ENCODE data around the gene PPP1R26. TPM values are rescaled to one million over a fixed set of nuclear protein-coding genes. Genes with fewer than 3 reads are reported as not detected.

PPP1R26 gene
- total and polyA plus RNA-seq, 2 of the 13 experiments (the other 11 are each of a cell fraction or from before 2014, with no cell fraction given) = 8.6 to 11.6 TPM

DNA sequence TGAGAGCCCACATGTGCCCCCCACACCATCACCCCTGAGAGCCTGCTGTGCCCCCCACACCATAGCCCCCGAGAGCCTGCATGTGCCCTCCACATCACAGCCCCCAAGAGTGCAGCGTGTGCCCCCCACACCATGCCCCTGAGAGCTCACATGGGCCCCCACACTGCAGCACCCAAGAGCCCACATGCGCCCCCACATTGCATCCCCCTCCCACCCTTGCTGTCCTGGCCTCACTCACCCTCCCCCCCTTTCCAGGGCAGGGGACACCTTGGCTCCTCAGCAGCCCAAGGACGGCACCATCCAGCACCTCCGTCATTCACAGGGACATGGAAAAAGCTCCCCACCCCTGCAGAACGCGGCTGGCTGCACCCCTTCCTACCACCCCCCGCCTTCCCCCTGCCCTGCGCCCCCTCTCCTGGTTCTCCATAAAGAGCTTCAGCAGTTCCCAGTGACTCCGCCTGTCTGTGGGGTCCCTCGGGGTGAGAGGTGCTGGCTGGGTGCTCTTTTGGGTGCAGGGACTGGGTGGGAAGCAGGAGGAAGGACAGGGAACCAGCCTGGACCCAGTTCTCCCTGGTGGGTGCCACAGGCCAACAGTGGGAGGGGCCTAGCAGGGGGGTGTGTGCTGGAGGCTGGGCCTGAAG is 46.6 kb downstream of the PPP1R26 start:
- H2AFZ ChIP-seq (ENCODE audit: low read length) = no peak overlapping the region
- H3K36me3 ChIP-seq (replicated peaks in 1 of 2; ENCODE audit: control insufficient read depth in 1 of 2, insufficient read depth in 2 of 2, low read length in 2 of 2) = no peaks in the 10 kb centered on the region
- no peaks in the 10 kb centered on the region for H3K79me2 ChIP-seq (ENCODE audit: insufficient read depth, low read length)
- intact Hi-C loops (cut with micrococcal nuclease; ENCODE audit: unreplicated experiment) (no loop called here), in situ Hi-C loops (cut with HindIII; ENCODE audit: extremely low pct_ligation_motif_present, low pct_unique_long_range_greater_than_20kb) (no loop called here)
- no peak overlapping the region for H3K27ac ChIP-seq (ENCODE audit: extremely low read length, insufficient read depth, low read length)
- POLR2A ChIA-PET = no interaction called here
- no peaks in the 10 kb centered on the region for H3K9me3 ChIP-seq (ENCODE audit: low read length)
- TF ChIP-seq ZNF234 (CRISPR knock-in tag; conservative IDR thresholded peaks at IDR 0.05) = no peak
- TF ChIP-seq SALL2 (CRISPR knock-in tag; IDR thresholded peaks at IDR 0.05) = no peak
- TF ChIP-seq ZNF547 (CRISPR knock-in tag; IDR thresholded peaks at IDR 0.05) = no peak
- TF ChIP-seq ZKSCAN1 (IDR thresholded peaks at IDR 0.05; ENCODE audit: low read length) = no peak
- TF ChIP-seq ZNF30 (CRISPR knock-in tag; IDR thresholded peaks at IDR 0.05) = no peak
- TF ChIP-seq MEF2D (CRISPR knock-in tag; IDR thresholded peaks at IDR 0.05) = no peak
- no peak for TF ChIP-seq CAMTA2 (CRISPR knock-in tag; IDR thresholded peaks at IDR 0.05; ENCODE audit: borderline replicate concordance)
- no peak for TF ChIP-seq CBX1 (IDR thresholded peaks at IDR 0.05; ENCODE audit: low read depth)
- TF ChIP-seq ZNF589 (CRISPR knock-in tag; conservative IDR thresholded peaks at IDR 0.05) = no peak
- TF ChIP-seq, protein P1, sequence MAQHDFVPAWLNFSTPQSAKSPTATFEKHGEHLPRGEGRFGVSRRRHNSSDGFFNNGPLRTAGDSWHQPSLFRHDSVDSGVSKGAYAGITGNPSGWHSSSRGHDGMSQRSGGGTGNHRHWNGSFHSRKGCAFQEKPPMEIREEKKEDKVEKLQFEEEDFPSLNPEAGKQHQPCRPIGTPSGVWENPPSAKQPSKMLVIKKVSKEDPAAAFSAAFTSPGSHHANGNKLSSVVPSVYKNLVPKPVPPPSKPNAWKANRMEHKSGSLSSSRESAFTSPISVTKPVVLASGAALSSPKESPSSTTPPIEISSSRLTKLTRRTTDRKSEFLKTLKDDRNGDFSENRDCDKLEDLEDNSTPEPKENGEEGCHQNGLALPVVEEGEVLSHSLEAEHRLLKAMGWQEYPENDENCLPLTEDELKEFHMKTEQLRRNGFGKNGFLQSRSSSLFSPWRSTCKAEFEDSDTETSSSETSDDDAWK (CRISPR knock-in tag; IDR thresholded peaks at IDR 0.05) = no peak
- no peak for TF ChIP-seq ZNF335 (CRISPR knock-in tag; IDR thresholded peaks at IDR 0.05)
- TF ChIP-seq ZNF556 (CRISPR knock-in tag; IDR thresholded peaks at IDR 0.05; ENCODE audit: borderline replicate concordance) = no peak
- no peak for TF ChIP-seq SIX4 (CRISPR knock-in tag; IDR thresholded peaks at IDR 0.05)
- TF ChIP-seq, protein P2, sequence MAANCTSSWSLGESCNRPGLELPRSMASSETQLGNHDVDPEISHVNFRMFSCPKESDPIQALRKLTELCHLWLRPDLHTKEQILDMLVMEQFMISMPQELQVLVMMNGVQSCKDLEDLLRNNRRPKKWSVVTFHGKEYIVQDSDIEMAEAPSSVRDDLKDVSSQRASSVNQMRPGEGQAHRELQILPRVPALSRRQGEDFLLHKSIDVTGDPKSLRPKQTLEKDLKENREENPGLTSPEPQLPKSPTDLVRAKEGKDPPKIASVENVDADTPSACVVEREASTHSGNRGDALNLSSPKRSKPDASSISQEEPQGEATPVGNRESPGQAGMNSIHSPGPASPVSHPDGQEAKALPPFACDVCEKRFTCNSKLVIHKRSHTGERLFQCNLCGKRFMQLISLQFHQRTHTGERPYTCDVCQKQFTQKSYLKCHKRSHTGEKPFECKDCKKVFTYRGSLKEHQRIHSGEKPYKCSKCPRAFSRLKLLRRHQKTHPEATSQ (CRISPR knock-in tag; IDR thresholded peaks at IDR 0.05; ENCODE audit: borderline replicate concordance) = no peak
- no peak for TF ChIP-seq ZFP82 (CRISPR knock-in tag; IDR thresholded peaks at IDR 0.05; ENCODE audit: borderline replicate concordance)
- TF ChIP-seq SKI (IDR thresholded peaks at IDR 0.05; ENCODE audit: partially characterized antibody) = no peak
- FAIRE-seq (no peak), ATAC-seq (no peak), DNase-seq (ENCODE audit: low spot score) (no peak)
- WGBS (ENCODE audit: low lambda C conversion rate) = 19% methylated on average over 5 of the region's 11 CpGs
- CTCF ChIA-PET (ENCODE audit: low intra/inter-chr PET ratio, low total read pairs) = no interaction called here
- peaks cover 6 to 54% of the 10 kb centered on the region in 2 experiments for H3K27me3 ChIP-seq (ENCODE audit: control insufficient read depth in 1 of 2, insufficient read depth in 2 of 2, low read length in 2 of 2)
- no peak overlapping the region for H3K9ac ChIP-seq (ENCODE audit: insufficient read depth, low read depth, low read length)
- no peak overlapping the region for H3K4me2 ChIP-seq (ENCODE audit: low read depth, low read length)
- BruUV-seq (replicated peaks) = no TSS peak
- H3K4me1 ChIP-seq (ENCODE audit: insufficient read depth, low read length) = peaks cover 9% of the 10 kb centered on the region
- no peaks in the 10 kb centered on the region for H4K20me1 ChIP-seq (ENCODE audit: insufficient read depth, low read length)
- no peak overlapping the region for H3K4me3 ChIP-seq (replicated peaks in 1 of 3; ENCODE audit: insufficient read depth in 1 of 3, low read depth in 2 of 3, low read length in 3 of 3)

Data from HepG2 (cell line).